GM18873 (cell line): ENCODE data around the gene DEDD2.

Source experiments
- ATAC-seq: cut with Tn5 transposase; IDR thresholded peaks from one replicate; pipeline ENCODE4 v1.9.1; 2021; ENCODE audit warnings: mild to moderate bottlenecking, moderate library complexity, moderate number of reproducible peaks; ENCODE audit not compliant: unreplicated experiment, low FRiP score

The DEDD2 gene

GRCh38 chr19:42175952-42176648 lies 41.4 kb downstream of the DEDD2 start:
- ATAC-seq: no peak

DNA sequence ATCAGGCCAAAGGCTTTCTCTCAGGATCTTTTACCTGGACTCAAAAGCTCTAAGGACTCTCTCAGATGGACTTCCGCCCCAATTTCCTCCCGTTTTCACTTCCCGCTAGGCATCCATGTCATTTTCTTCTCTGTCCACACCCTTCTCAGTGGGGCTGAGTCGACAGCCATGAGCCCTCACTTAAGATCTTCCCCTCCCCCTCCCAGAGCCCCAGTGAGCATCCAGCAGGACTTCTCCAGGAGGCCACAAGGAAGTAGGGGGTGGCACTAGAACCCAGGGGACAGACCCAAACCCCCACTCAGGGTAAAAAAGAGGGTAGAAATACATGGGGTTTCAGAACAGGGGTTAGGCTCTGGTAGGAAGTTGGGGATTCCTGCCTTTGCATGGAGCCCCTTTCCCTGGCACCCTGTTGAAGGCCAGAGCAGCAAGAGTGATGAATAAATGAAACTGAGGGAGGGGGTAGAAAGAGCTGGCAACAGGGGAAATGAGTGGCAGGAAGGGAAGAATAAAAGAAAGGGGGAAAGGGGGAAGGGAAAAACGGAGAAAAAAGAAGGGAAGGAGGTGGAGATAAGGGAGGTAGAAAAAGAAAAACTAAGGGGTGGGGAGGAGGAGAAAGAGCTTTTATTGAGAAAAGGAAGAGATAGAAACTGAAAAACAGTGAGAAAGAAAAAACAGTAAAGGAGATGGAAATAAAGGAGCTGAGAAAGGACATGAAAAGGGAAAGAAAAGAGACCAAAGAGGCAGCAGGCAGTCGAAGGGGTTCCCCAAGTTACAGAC lies 42.3 kb downstream of the DEDD2 start:
- ATAC-seq: no peak

GRCh38 chr19:42174188-42174587 lies 43.3 kb downstream of the DEDD2 start:
- no peak for ATAC-seq

DNA sequence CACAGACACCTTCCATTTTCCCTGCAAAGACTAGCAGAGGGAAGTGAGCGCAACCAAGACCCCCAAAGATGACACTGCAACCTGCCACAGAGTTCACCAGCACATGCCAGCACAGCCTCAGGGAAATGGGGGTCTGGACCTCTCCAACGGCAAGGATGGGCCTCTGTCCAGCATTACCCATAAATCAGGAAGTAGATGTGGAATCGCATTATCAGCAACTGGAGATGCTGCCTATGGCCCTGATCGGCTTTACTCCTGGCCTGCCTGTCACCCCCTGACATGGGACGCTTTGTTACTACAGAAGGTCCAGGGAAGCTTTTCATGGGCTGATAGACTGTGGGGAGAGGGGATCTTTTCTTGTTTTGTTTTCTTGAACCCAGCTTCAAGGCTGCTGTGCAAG lies 43.8 kb downstream of the DEDD2 start:
- ATAC-seq: no peak

DNA sequence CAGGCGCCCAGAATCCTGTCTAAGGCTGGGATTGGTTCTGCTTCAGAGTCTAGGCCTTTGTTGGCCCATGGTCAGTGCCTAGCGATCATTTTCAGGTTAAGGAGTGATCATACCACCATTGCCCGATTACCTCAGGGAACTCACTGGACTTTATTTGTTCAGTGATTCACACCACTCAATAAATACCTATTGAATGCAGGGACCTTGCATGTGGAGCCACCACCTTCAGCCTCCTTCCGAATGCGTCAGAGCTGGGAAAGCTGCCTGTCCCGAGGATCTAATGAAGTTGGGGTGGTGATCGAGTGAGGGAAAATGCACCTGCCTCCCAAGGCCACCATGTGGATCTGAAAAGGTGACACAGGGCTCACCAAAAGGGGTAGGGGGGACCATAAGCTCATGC lies 45.2 kb downstream of the DEDD2 start:
- ATAC-seq: no peak

DNA sequence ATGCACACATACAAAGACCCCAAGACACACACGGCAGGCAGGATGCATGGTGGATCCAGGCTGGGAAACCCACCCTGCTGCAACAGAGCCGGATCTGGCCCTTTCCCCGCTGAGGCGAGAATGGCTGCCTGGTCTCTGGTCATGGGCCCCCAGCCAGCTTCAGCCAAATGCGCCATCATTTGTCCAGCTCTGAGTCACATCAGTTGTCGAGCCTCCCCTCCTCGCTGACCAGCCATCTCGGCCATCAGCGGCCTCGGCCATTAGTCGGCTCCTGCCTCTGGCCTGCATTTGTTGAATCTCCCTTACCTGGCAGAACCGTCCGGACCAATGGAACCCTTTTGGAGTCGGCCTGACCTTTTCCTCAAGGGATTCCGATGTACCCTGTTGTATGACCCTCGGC lies 46.8 kb downstream of the DEDD2 start:
- no peak for ATAC-seq

DNA sequence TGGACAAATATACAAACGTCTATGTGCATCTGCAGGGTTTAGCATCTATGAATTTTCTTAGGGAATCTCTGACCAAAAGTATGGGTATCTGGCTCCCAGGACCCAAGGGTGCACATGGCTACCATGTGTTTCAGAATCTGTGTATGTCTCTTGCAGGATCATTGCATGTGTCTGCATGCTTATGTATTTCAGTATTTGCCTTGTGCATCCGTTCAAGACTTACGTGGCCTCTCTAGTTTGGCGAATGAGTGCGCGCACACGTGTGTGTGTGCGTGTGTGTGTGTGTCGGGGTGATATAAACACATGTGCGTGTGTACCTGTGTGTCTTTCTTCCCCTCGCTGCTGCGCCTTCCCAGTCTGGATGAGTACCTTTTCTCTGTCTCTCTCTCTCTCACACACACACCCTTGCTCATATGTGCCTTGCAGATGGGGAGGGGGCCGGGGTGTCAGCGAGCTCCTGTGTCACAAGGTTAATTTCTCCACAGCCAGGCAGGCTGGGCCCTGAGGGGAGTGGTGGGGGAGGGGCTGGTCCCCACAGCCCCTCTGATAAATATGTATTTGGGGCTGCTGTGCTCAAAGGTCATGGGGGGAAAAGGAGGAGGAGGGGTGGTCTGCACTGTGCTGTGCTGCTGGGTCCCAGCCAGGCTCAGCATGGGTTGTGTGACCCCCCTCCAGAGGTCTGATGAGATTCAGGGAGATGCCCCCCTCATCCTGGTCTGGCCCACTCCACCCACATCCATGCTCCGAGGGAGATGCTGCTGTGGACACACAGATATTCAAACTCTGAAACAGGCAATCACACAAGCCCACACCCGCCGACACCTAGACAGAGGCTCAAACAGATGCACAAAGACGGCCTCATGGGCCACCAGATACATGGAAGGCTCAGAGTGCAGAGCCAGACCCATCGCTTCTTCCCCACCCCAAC lies 47.7 kb downstream of the DEDD2 start:
- ATAC-seq: no peak

DNA sequence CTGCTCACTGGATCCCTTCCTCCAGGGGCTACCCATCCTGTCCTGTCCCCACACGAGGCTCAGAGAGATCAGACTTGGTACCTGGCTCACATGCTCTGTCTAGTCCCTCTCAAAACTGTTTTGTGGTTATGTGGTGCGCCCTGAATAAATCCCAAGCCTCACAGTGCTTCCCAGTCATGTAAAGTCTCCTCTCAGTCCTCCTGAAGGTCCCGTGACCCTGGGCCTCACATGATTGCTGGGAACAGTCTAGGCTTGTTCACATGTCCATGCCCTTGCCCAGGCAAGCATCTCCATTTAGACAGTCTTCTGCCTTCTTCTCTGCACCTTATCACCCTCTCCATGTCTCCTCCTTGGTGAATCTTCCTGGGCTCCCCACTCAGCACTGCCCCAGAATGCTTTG lies 49.3 kb downstream of the DEDD2 start:
- no peak for ATAC-seq

- ATAC-seq: no peak
Observed at GRCh38 chr19:42166316-42166715, 51.2 kb downstream of the DEDD2 start.

GRCh38 chr19:42165146-42165545 lies 52.3 kb downstream of the DEDD2 start:
- ATAC-seq: no peak

DNA sequence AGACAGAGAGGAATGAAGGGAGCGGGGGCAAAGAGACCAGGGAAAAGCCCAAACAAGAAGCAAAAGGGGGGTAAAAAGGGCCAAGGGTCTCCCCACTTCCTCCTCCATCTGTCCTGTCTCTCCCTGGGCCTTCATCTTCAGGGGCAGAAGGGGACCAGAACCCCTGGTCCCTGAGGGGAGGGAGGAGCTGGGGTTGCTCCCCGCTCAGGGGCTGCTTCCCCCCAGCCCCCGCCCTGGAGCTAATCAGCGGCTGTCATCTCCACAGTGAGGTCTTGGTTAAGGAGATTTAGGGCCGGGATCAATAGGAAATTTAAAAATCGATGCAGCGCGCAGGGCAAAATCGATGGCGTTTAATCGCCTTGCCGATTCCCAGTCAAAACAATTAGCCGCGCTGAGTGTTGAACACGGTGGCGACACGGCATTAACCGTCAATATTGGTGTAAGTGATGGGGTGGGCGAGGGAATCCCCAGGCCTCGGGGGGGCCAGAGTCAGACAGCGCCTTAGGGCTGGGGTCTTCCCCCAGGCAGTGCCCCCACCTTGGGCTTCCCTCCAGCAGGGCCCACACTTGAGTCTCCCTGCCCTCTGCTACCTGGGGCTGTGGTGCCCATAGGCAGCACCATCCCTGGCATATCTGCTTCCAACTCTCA lies 55.7 kb downstream of the DEDD2 start:
- no peak for ATAC-seq

GRCh38 chr19:42159942-42160341 lies 57.5 kb downstream of the DEDD2 start:
- no peak for ATAC-seq

- ATAC-seq: no peak
Observed at GRCh38 chr19:42158926-42159325, 58.6 kb downstream of the DEDD2 start.

GRCh38 chr19:42156571-42156970 lies 60.9 kb downstream of the DEDD2 start:
- ATAC-seq: no peak

GRCh38 chr19:42155796-42156195 lies 61.7 kb downstream of the DEDD2 start:
- no peak for ATAC-seq

DNA sequence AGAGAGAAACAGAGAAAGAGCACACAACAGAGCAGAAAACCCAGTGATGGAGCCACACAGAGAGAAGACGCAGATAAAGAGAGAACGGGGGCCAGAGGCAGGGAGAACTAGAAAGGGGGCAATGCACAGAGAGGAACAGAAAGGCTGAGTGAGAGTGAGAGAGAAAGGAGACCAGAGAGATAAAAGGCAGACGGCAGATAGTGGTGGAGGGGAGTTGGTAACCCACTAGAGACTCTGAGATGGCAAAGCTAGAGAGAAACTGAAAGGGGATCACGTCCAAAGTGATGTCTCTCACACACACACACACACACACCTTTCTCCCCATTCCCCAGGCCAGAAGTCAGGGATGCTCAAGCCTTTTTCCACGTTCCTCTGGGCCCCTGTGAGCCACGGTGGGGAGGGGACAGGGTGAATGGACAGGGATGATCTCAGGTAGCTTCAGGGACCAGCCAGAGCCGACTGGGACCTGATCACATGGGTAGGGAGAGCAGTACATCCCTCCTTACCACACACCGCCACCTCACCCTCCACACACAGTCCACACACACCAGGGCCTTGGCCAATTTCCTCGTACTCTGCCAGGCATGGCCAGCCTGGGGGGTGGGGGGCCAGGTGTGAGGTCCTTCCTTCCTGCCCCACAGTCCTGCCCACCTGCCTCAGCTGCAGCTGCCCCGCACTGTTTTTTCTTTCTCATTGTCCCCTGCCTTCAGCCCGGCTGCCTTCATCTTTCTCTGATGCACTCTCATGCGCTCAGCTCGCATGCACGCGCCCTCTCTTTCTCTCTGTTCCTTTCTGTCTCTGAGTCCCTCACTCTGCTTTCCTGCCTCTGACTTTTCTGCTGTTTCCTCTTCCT lies 62.8 kb downstream of the DEDD2 start:
- ATAC-seq: no peak

GRCh38 chr19:42153672-42154433 lies 63.6 kb downstream of the DEDD2 start:
- ATAC-seq: no peak

GRCh38 chr19:42152910-42153671 lies 64.4 kb downstream of the DEDD2 start:
- no peak for ATAC-seq
